Fibroblast of lung (primary cell): ENCODE data around the gene OTOA.
"Not testable (repeated sequence)": the region's sequence is repeated elsewhere in the genome, so short reads cannot be mapped to it uniquely, and the experiment has no call there.

Experiments
- CTCF ChIP-seq, 2 donors: IDR thresholded peaks in 1 of 2; conservative IDR thresholded peaks in 1 of 2; 1 replicate in 1 of 2; 2 replicates in 1 of 2; pipeline ENCODE4 v1.5.1; 2011 to 2012; ENCODE audit warnings: low read length in 2 of 2, control low read depth in 1 of 2, inconsistent platforms in 1 of 2, low read depth in 1 of 2, mild to moderate bottlenecking in 1 of 2
- EZH2 ChIP-seq: IDR thresholded peaks from 2 replicates; pipeline ENCODE4 v1.5.1; 2012; ENCODE audit warnings: low read length, control low read depth, mild to moderate bottlenecking; ENCODE audit errors: missing control alignments

GRCh38 chr16:21801538-21802374 lies 138.0 kb downstream of the OTOA start:
- TF ChIP-seq CTCF (conservative IDR thresholded peaks at IDR 0.05 in 1 of 2, IDR thresholded peaks at IDR 0.05 in 1 of 2; ENCODE audit: low read depth in 1 of 2, low read length in 2 of 2), result peak; percentile 46 to 54
- not testable (repeated sequence) for TF ChIP-seq EZH2
